ENCODE results near the gene HIPK4.

Gene HIPK4

GRCh38 chr19:40419066-40419612, 29.2 kb upstream of the HIPK4 start:
- Histone ChIP-seq H3K9me3 (ENCODE audit: severe bottlenecking) (no peaks in the 10 kb centered on the region), H3K36me3 (ENCODE audit: low read depth) (peaks cover 10% of the 10 kb centered on the region), H3K4me1 (ENCODE audit: insufficient read depth, poor library complexity, severe bottlenecking) (peaks cover 5% of the 10 kb centered on the region), H3K27ac (ENCODE audit: poor library complexity, severe bottlenecking) (no peak overlapping the region), H3K4me3 (ENCODE audit: severe bottlenecking) (no peak overlapping the region), H3K27me3 (ENCODE audit: insufficient read depth, poor library complexity, severe bottlenecking) (no peaks in the 10 kb centered on the region)
- DNase-seq (ENCODE audit: low spot score) (no peak), ATAC-seq (ENCODE audit: low read depth) (no peak)
- no peak for TF ChIP-seq CTCF (IDR thresholded peaks at IDR 0.05; ENCODE audit: poor library complexity, severe bottlenecking)

- Histone ChIP-seq H3K9me3 (ENCODE audit: severe bottlenecking) (no peaks in the 10 kb centered on the region), H3K36me3 (ENCODE audit: low read depth) (peaks cover 10% of the 10 kb centered on the region), H3K4me1 (ENCODE audit: insufficient read depth, poor library complexity, severe bottlenecking) (peaks cover 4% of the 10 kb centered on the region), H3K27ac (ENCODE audit: poor library complexity, severe bottlenecking) (no peak overlapping the region), H3K4me3 (ENCODE audit: severe bottlenecking) (no peak overlapping the region), H3K27me3 (ENCODE audit: insufficient read depth, poor library complexity, severe bottlenecking) (no peaks in the 10 kb centered on the region)
- no peak for TF ChIP-seq CTCF (IDR thresholded peaks at IDR 0.05; ENCODE audit: poor library complexity, severe bottlenecking)
- no peak for ATAC-seq (ENCODE audit: low read depth)
- no peak for DNase-seq (ENCODE audit: low spot score)
Measured at GRCh38 chr19:40418040-40418439, 28.1 kb upstream of the HIPK4 start.

- no peak overlapping the region for H3K27ac ChIP-seq (ENCODE audit: poor library complexity, severe bottlenecking)
- H3K27me3 ChIP-seq (ENCODE audit: insufficient read depth, poor library complexity, severe bottlenecking) = no peaks in the 10 kb centered on the region
- TF ChIP-seq CTCF (IDR thresholded peaks at IDR 0.05; ENCODE audit: poor library complexity, severe bottlenecking) = no peak
- peaks cover 4% of the 10 kb centered on the region for H3K4me1 ChIP-seq (ENCODE audit: insufficient read depth, poor library complexity, severe bottlenecking)
- peaks cover 5% of the 10 kb centered on the region for H3K36me3 ChIP-seq (ENCODE audit: low read depth)
- H3K4me3 ChIP-seq (ENCODE audit: severe bottlenecking) = no peak overlapping the region
- ATAC-seq (ENCODE audit: low read depth) = no peak
- H3K9me3 ChIP-seq (ENCODE audit: severe bottlenecking) = no peaks in the 10 kb centered on the region
- no peak for DNase-seq (ENCODE audit: low spot score)
Measured at GRCh38 chr19:40417643-40417981, 27.6 kb upstream of the HIPK4 start.

DNA sequence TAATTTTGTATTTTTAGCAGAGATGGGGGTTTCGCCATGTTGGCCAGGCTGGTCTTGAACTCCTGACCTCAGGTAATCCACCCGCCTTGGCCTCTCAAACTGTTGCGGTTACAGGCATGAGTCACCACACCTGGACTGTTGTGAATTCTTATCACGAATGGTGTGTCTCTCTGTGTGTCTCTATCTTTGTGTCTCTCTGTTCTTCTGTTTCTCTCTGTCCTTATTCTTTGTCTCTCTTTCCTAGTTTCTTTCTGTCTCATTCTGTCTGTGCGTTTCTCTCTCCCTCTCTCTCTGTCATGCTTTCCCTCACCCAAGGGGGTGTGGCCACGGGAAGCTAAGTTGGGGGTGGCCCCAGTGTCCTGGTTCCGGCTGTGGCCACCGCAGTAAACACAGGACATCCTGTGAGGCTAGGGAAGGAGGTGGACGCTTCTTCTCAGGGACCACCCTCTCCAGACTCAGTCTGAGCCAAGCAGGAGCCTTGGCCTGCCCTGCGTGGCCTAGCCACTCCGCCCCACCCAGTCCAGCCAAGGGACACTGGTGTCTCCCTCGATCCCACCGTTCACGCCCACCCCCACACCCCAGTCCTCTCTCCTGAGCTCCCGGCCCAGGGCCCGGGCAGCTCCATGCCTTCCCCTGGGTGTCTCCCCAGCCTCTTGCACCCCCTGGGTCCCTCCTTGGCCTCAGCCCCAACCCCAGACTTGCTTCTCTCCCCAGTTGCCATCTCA, 27.1 kb upstream of the HIPK4 start:
- Histone ChIP-seq H3K27ac (ENCODE audit: poor library complexity, severe bottlenecking) (no peak overlapping the region), H3K36me3 (ENCODE audit: low read depth) (no peaks in the 10 kb centered on the region; the same call in 1 of the 2 replicates), H3K4me1 (ENCODE audit: insufficient read depth, poor library complexity, severe bottlenecking) (peaks cover 4% of the 10 kb centered on the region), H3K9me3 (ENCODE audit: severe bottlenecking) (no peaks in the 10 kb centered on the region), H3K4me3 (ENCODE audit: severe bottlenecking) (no peak overlapping the region), H3K27me3 (ENCODE audit: insufficient read depth, poor library complexity, severe bottlenecking) (no peaks in the 10 kb centered on the region)
- TF ChIP-seq CTCF (IDR thresholded peaks at IDR 0.05; ENCODE audit: poor library complexity, severe bottlenecking) = no peak
- no peak for ATAC-seq (ENCODE audit: low read depth)
- DNase-seq (ENCODE audit: low spot score) = no peak

DNA sequence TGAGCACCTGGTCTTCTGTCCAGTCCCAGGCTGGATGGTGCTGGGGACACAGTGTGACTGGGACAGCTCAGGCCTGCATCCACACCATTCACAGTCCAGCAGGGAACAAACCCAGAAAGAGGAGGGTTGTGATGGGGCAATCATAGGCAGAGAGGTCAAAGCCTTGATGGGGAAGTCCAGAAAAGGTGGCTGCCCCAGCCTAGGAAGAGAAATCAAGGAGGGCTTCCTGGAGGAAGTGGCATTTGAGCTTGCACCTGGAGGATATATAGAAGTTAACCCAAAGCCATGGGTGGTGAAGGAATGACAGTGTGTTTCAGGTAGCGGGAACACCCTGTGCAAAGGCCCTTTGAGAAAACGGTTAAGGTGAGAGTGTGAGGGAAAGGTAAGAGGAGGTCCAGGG, 25.8 kb upstream of the HIPK4 start:
- Histone ChIP-seq H3K36me3 (ENCODE audit: low read depth) (no peaks in the 10 kb centered on the region), H3K9me3 (ENCODE audit: severe bottlenecking) (no peaks in the 10 kb centered on the region), H3K27ac (ENCODE audit: poor library complexity, severe bottlenecking) (no peak overlapping the region), H3K27me3 (ENCODE audit: insufficient read depth, poor library complexity, severe bottlenecking) (no peaks in the 10 kb centered on the region), H3K4me1 (ENCODE audit: insufficient read depth, poor library complexity, severe bottlenecking) (peaks cover 16% of the 10 kb centered on the region), H3K4me3 (ENCODE audit: severe bottlenecking) (no peak overlapping the region)
- DNase-seq (ENCODE audit: low spot score) (no peak), ATAC-seq (ENCODE audit: low read depth) (no peak)
- TF ChIP-seq CTCF (IDR thresholded peaks at IDR 0.05; ENCODE audit: poor library complexity, severe bottlenecking) = no peak
